HL-60 (cell line): ENCODE results near the gene AKAP6.

ENCODE experiments used
- DNase-seq, 2 experiments: peaks; one replicate each; pipeline ENCODE4 v3.0.0-alpha.2; 2010 to 2020; ENCODE audit warnings: low read depth in 1 of 2, low spot score in 1 of 2
- H3K27ac ChIP-seq: fragments of 250-450 bp; sonication (Bioruptor Pico); replicated peaks from 2 replicates; pipeline ENCODE4 v1.5.1; 2020; ENCODE audit warnings: mild to moderate bottlenecking, moderate library complexity
- H3K27me3 ChIP-seq: fragments of 250-450 bp; sonication (Bioruptor Pico); 2 replicates; pipeline ENCODE4 v1.5.1; 2021; ENCODE audit warnings: mild to moderate bottlenecking, moderate library complexity; ENCODE audit not compliant: insufficient read depth, poor library complexity, severe bottlenecking
- H3K4me3 ChIP-seq: replicated peaks from 2 replicates; pipeline ENCODE4 v1.5.1; 2011; ENCODE audit warnings: mild to moderate bottlenecking, control low read depth, low read length; ENCODE audit not compliant: insufficient read depth
- GABPA ChIP-seq: IDR thresholded peaks from 2 replicates; pipeline ENCODE4 v1.6.1; 2012; ENCODE audit warnings: low read depth
- POLR2AphosphoS5 ChIP-seq: IDR thresholded peaks from 2 replicates; pipeline ENCODE4 v1.6.1; 2012; ENCODE audit warnings: low read depth
- SPI1 ChIP-seq: IDR thresholded peaks from 2 replicates; pipeline ENCODE4 v1.6.1; 2012; ENCODE audit warnings: low read depth, mild to moderate bottlenecking, borderline replicate concordance
- TF ChIP-seq, protein P1 (sequence below): IDR thresholded peaks from one replicate; pipeline ENCODE4 v1.5.1; 2011; ENCODE audit warnings: low read length, control low read depth, inconsistent platforms; ENCODE audit not compliant: insufficient read depth
- TF ChIP-seq, protein P2 (sequence below): IDR thresholded peaks from 2 replicates; pipeline ENCODE4 v1.6.1; 2012; ENCODE audit warnings: low read depth; ENCODE audit not compliant: insufficient replicate concordance

Gene AKAP6

DNA sequence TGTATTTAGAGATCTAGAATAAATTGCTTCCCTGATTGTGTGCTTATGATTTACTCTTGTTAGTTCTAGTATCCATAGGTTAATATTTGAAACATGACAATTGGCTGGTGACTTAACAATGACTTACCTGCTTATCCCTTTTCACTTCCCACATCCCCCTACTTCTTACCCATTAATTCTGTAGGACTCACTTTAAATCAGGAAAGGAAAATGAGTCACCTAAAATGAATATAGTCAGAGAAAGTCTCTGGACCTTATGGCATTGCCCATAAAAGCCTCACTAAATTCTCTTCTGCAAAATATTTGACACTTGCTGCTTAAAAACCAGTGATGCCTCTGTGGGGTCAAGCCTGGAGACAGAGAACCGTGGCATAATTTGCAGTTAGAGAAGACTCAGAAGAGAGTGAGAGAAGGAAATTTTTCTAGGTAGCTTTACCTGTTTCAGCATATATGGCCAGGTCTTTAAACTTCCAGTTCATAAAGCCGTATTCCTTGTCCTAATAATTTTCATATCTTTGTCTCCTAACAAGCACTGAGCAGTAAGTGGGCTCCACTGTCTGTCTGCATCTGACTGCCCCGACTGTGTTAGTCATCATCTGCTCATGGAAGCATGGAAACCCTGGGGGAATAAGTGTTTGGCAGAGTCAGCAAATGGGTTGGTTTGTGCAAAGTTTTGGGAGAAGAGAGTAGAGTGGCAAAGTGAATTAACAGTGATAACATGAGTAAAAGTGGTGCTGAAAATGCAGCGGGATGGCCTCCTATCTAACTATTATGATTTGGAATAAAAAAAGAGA, 294.4 kb downstream of the AKAP6 start:
- no peak for DNase-seq
- no peak overlapping the region for H3K27ac ChIP-seq
- no peak overlapping the region for H3K4me3 ChIP-seq
- no peak for TF ChIP-seq POLR2AphosphoS5
- no peaks in the 10 kb centered on the region for H3K27me3 ChIP-seq

DNA sequence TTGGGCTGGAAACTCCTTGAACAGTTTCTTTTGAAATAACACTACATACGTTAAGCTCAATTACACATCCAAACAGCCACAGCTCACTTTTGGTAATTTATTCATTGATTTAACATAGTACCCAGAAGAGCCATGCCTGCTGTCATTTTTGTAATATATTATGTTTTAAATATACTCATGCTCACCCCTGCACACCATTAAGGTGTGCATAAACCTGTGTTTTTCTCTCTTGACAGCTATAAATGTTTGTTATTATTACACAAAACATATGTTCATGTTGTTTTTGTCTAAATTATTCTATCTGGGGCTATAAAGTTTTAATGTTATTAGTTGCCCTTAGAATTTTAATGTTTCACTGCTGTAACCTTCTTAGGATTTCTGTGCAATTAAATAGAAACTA, 296.1 kb downstream of the AKAP6 start:
- Histone ChIP-seq H3K4me3 (no peak overlapping the region), H3K27ac (no peak overlapping the region), H3K27me3 (no peaks in the 10 kb centered on the region)
- TF ChIP-seq, protein P1, sequence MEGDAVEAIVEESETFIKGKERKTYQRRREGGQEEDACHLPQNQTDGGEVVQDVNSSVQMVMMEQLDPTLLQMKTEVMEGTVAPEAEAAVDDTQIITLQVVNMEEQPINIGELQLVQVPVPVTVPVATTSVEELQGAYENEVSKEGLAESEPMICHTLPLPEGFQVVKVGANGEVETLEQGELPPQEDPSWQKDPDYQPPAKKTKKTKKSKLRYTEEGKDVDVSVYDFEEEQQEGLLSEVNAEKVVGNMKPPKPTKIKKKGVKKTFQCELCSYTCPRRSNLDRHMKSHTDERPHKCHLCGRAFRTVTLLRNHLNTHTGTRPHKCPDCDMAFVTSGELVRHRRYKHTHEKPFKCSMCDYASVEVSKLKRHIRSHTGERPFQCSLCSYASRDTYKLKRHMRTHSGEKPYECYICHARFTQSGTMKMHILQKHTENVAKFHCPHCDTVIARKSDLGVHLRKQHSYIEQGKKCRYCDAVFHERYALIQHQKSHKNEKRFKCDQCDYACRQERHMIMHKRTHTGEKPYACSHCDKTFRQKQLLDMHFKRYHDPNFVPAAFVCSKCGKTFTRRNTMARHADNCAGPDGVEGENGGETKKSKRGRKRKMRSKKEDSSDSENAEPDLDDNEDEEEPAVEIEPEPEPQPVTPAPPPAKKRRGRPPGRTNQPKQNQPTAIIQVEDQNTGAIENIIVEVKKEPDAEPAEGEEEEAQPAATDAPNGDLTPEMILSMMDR = no peak
- DNase-seq = no peak

DNA sequence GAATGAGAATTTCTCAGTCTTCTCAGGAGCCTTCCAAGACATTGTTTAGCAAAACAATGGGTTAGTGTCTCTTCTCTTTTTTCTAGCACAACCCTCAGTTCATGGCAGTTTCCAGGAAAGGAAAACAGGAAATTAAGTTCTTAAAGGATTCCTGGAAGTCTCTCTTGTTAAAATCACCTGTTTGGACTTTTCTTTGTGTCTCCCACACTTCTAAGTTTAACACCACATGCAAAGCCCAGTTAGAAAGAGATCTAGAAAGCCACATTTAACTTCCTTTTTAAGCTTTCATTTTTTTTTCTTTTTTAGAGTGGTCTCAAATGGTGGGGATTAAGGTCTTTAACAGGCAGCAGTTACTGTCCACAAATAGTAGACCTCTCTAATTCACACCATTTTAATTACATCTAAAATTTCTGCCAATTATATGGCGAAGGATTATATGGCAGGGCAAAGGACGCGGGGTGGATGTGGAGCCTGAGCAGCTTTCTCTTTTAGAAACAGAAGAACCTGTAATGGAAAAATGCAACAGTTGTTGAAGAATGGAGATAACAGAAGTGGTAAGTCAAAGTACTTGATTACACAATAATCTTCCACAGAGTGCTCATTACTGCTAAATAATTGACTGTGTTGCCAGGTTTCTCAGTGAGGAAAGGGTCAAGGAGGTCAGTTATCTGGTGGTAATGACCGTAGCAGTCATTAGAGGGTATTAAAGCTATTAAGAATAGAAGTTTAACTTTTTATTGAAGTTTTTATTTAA, 298.6 kb downstream of the AKAP6 start:
- DNase-seq = no peak
- TF ChIP-seq SPI1 (no peak), GABPA (no peak), POLR2AphosphoS5 (no peak)
- TF ChIP-seq, protein P2, sequence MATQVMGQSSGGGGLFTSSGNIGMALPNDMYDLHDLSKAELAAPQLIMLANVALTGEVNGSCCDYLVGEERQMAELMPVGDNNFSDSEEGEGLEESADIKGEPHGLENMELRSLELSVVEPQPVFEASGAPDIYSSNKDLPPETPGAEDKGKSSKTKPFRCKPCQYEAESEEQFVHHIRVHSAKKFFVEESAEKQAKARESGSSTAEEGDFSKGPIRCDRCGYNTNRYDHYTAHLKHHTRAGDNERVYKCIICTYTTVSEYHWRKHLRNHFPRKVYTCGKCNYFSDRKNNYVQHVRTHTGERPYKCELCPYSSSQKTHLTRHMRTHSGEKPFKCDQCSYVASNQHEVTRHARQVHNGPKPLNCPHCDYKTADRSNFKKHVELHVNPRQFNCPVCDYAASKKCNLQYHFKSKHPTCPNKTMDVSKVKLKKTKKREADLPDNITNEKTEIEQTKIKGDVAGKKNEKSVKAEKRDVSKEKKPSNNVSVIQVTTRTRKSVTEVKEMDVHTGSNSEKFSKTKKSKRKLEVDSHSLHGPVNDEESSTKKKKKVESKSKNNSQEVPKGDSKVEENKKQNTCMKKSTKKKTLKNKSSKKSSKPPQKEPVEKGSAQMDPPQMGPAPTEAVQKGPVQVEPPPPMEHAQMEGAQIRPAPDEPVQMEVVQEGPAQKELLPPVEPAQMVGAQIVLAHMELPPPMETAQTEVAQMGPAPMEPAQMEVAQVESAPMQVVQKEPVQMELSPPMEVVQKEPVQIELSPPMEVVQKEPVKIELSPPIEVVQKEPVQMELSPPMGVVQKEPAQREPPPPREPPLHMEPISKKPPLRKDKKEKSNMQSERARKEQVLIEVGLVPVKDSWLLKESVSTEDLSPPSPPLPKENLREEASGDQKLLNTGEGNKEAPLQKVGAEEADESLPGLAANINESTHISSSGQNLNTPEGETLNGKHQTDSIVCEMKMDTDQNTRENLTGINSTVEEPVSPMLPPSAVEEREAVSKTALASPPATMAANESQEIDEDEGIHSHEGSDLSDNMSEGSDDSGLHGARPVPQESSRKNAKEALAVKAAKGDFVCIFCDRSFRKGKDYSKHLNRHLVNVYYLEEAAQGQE = no peak
- TF ChIP-seq, protein P1 = no peak
- no peak overlapping the region for H3K27ac ChIP-seq
- no peak overlapping the region for H3K4me3 ChIP-seq
- no peaks in the 10 kb centered on the region for H3K27me3 ChIP-seq

DNA sequence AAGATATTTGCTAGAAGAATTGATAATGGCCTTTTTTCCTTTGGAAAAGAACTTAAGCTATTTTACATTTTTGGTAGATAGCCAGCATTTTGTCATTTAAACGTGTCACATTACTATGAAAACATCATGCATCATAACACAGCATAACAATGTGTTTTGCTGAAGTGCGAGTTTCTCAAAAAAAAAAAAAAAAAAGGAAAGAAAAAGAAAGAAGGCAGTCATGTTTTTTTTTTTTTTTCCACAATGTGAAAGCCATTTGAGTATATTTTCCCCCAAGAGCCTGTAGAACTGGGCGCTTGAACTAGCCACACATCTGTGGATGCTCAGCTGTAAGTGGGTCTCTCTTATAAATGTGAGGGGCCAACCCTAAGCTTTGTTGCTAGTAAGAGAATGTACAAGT, 300.1 kb downstream of the AKAP6 start:
- no peak for DNase-seq
- no peak overlapping the region for H3K27ac ChIP-seq
- no peaks in the 10 kb centered on the region for H3K27me3 ChIP-seq
- H3K4me3 ChIP-seq = no peak overlapping the region
- no peak for TF ChIP-seq GABPA
- TF ChIP-seq, protein P2 = no peak
- no peak for TF ChIP-seq POLR2AphosphoS5
- TF ChIP-seq, protein P1 = no peak
- no peak for TF ChIP-seq SPI1
